Hepatocyte (in vitro differentiated cells): ENCODE results near the gene PROSER2. TPM values are rescaled to one million over a fixed set of nuclear protein-coding genes. Genes with fewer than 3 reads are reported as not detected.

Source experiments
- DNase-seq: peaks from one replicate; pipeline ENCODE4 v3.0.0-alpha.2; 2016; ENCODE audit warnings: low spot score
- H2AFZ ChIP-seq: fragments of 200-600 bp; sonication (generic); 2 replicates; pipeline ENCODE4 v1.6.0; 2016; ENCODE audit warnings: antibody characterized with exemption, mild to moderate bottlenecking
- H3K27ac ChIP-seq: fragments of 200-600 bp; sonication (generic); 2 replicates; pipeline ENCODE4 v1.5.1; 2016; ENCODE audit warnings: mild to moderate bottlenecking
- H3K27me3 ChIP-seq: fragments of 200-600 bp; sonication (generic); 2 replicates; pipeline ENCODE4 v1.6.1; 2016
- H3K36me3 ChIP-seq: fragments of 200-600 bp; sonication (generic); replicated peaks from 2 replicates; pipeline ENCODE4 v1.5.1; 2016; ENCODE audit warnings: low read depth; ENCODE audit not compliant: insufficient read depth
- H3K4me1 ChIP-seq: fragments of 200-600 bp; sonication (generic); 2 replicates; pipeline ENCODE4 v1.5.1; 2016; ENCODE audit warnings: mild to moderate bottlenecking, moderate library complexity; ENCODE audit not compliant: insufficient read depth
- H3K4me2 ChIP-seq: fragments of 200-600 bp; sonication (generic); 2 replicates; pipeline ENCODE4 v1.6.0; 2016
- H3K4me3 ChIP-seq: fragments of 200-600 bp; sonication (generic); 2 replicates; pipeline ENCODE4 v1.5.1; 2016; ENCODE audit warnings: mild to moderate bottlenecking
- H3K79me2 ChIP-seq: fragments of 200-600 bp; sonication (generic); 2 replicates; pipeline ENCODE4 v1.6.0; 2017; ENCODE audit warnings: mild to moderate bottlenecking
- H3K9me2 ChIP-seq: fragments of 200-600 bp; sonication (generic); replicated peaks from 2 replicates; pipeline ENCODE4 v1.6.0; 2017; ENCODE audit warnings: mild to moderate bottlenecking; ENCODE audit not compliant: insufficient read depth
- H3K9me3 ChIP-seq: fragments of 200-600 bp; sonication (generic); 2 replicates; pipeline ENCODE4 v1.5.1; 2016; ENCODE audit warnings: low read depth, mild to moderate bottlenecking
- H4K20me1 ChIP-seq: fragments of 200-600 bp; sonication (generic); 2 replicates; pipeline ENCODE4 v1.6.0; 2016; ENCODE audit warnings: mild to moderate bottlenecking; ENCODE audit not compliant: insufficient read depth, poor library complexity, severe bottlenecking
- CTCF ChIP-seq: fragments of 200-600 bp; sonication (generic); IDR thresholded peaks from 2 replicates; pipeline ENCODE4 v1.5.1; 2016; ENCODE audit warnings: antibody characterized with exemption, mild to moderate bottlenecking; ENCODE audit not compliant: poor library complexity
- EZH2 ChIP-seq: fragments of 200-600 bp; sonication (generic); IDR thresholded peaks from 2 replicates; pipeline ENCODE4 v1.6.1; 2016; ENCODE audit warnings: antibody characterized with exemption, mild to moderate bottlenecking, borderline replicate concordance
- EZH2phosphoT487 ChIP-seq: fragments of 200-600 bp; sonication (generic); IDR thresholded peaks from one replicate; pipeline ENCODE4 v1.6.1; 2018; ENCODE audit warnings: antibody characterized with exemption, mild to moderate bottlenecking, low read depth, moderate library complexity; ENCODE audit not compliant: unreplicated experiment, severe bottlenecking
- WGBS: methylation state at CpG from one replicate; pipeline ENCODE4 v1.1.6; 2016; ENCODE audit warnings: low lambda C conversion rate; ENCODE audit errors: missing lambda C conversion rate; 5-methylcytosine and 5-hydroxymethylcytosine counted together
- polyA plus RNA-seq: library from polyadenylated mRNA; unstranded; fragments of >200 nt; fragmentation: Nextera tagmentation; extraction: Ambion mirVana; gene quantifications from 2 replicates; pipeline ENCODE4 v1.2.1, GENCODE V29; 2016
- total RNA-seq: library from RNA; depleted of rRNA; stranded (reverse); fragments of >200 nt; gene quantifications from 2 replicates; pipeline ENCODE4 v1.2.3, GENCODE V29; 2014

Gene PROSER2
- total and polyA plus RNA-seq, 2 experiments from 2014 or later, result 13.3 to 39.9 TPM

DNA sequence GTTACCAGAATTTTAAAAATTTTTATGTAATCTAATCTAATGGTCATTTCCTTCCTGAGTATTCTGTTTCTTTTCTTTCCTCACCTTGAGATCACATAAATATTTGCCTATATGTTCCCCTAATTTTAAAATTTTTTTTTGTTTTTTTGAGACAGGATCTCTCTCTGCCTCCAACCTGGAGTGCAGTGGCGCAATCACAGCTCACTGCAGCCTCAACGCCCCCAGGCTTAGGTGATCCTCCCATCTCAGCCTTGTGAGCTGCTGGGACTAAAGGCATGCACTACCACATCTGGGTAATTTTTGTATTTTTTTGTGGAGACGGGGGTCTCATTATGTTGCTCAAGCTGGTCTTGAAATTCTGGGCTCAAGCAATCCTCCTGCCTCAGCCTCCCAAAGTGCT is 4.1 kb upstream of the PROSER2 start:
- Histone ChIP-seq H3K4me1 (no peaks in the 10 kb centered on the region), H3K9me3 (no peaks in the 10 kb centered on the region), H3K27me3 (no peaks in the 10 kb centered on the region), H2AFZ (no peak overlapping the region), H3K27ac (no peak overlapping the region), H3K79me2 (peaks cover 8% of the 10 kb centered on the region), H3K4me3 (no peak overlapping the region), H3K9me2 (no peaks in the 10 kb centered on the region), H3K4me2 (no peak overlapping the region), H4K20me1 (no peaks in the 10 kb centered on the region), H3K36me3 (no peaks in the 10 kb centered on the region)
- no peak for DNase-seq
- 81% methylated on average over 3 of the region's 3 CpGs for WGBS
- no peak for TF ChIP-seq EZH2

DNA sequence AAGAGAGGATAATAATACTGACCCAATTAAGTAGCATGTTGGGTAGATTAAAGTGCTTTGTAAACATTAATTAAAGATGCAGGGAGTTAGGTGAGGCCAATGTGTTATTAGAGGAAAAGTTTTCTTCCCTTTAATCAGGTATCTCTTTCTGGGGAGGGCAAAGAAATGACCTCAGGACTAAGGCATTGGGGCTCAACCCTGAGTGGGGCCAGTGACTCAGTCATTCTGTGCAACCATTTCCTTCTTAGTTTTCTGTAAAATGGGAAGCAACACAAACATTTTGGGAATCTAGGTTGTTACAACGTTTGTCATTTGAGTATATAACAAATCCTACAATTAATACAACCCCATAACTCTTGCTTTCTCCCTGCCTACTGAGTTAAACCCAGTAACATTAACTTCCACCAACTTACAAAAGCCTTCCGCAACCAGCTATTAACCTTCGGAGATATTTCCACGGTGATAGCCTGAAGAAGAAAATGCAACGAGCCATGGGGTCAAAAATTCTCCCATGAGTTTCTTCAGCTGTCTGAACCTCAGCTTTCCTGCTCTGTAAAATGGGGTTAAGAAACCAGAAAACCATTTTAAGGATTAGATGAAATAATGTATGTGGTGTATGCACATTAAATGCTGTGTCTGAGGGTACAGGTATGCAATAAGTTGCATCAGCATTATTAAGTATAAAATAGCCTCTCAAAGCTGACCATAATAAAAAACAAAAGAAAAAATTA is 965 bp upstream of the PROSER2 start:
- Histone ChIP-seq H3K36me3 (no peaks in the 10 kb centered on the region), H3K27ac (no peak overlapping the region), H3K9me2 (no peaks in the 10 kb centered on the region), H3K27me3 (no peaks in the 10 kb centered on the region), H3K4me1 (peaks cover 14% of the 10 kb centered on the region), H3K4me2 (peak overlapping the region; percentile 92), H3K79me2 (peaks cover 38% of the 10 kb centered on the region), H4K20me1 (no peaks in the 10 kb centered on the region), H2AFZ (no peak overlapping the region), H3K9me3 (no peaks in the 10 kb centered on the region), H3K4me3 (no peak overlapping the region)
- no peak for DNase-seq
- 78% methylated on average over 5 of the region's 5 CpGs for WGBS
- TF ChIP-seq CTCF (no peak), EZH2phosphoT487 (no peak), EZH2 (no peak)

GRCh38 chr10:11822809-11823121 is 391 bp upstream of the PROSER2 start:
- H3K4me1 ChIP-seq, result peaks cover 14% of the 10 kb centered on the region
- H3K27me3 ChIP-seq, result no peaks in the 10 kb centered on the region
- H3K9me2 ChIP-seq, result no peaks in the 10 kb centered on the region
- peak overlapping the region; percentile 74 for H3K4me3 ChIP-seq
- H3K79me2 ChIP-seq, result peaks cover 44% of the 10 kb centered on the region
- 76% methylated on average over 8 of the region's 8 CpGs for WGBS
- DNase-seq, result no peak
- H4K20me1 ChIP-seq, result no peaks in the 10 kb centered on the region
- H3K36me3 ChIP-seq, result no peaks in the 10 kb centered on the region
- no peak overlapping the region for H3K27ac ChIP-seq
- H3K4me2 ChIP-seq, result peak overlapping the region; percentile 92
- TF ChIP-seq CTCF (no peak), EZH2phosphoT487 (no peak)
- H2AFZ ChIP-seq, result peak overlapping the region; percentile 92
- no peaks in the 10 kb centered on the region for H3K9me3 ChIP-seq

GRCh38 chr10:11823989-11824346 is 812 bp downstream of the PROSER2 start:
- DNase-seq, result no peak
- Histone ChIP-seq H3K79me2 (peaks cover 56% of the 10 kb centered on the region), H2AFZ (peak overlapping the region; percentile 92), H4K20me1 (no peaks in the 10 kb centered on the region), H3K4me2 (peak overlapping the region; percentile 92), H3K9me2 (no peaks in the 10 kb centered on the region), H3K36me3 (no peaks in the 10 kb centered on the region), H3K4me3 (peak overlapping the region; percentile 74), H3K9me3 (no peaks in the 10 kb centered on the region), H3K4me1 (peaks cover 14% of the 10 kb centered on the region), H3K27ac (peak overlapping the region; percentile 79), H3K27me3 (no peaks in the 10 kb centered on the region)
- no peak for TF ChIP-seq EZH2
- TF ChIP-seq EZH2phosphoT487, result no peak
- TF ChIP-seq CTCF, result no peak
- WGBS, result 21% methylated on average over 6 of the region's 6 CpGs
